Spleen (tissue), 11 donors: ENCODE data around the gene KCNK4. TPM values are rescaled to one million over a fixed set of nuclear protein-coding genes. Genes with fewer than 3 reads are reported as not detected.
"Not testable (repeated sequence)": the region's sequence is repeated elsewhere in the genome, so short reads cannot be mapped to it uniquely, and the experiment has no call there.

Source experiments
- DNase-seq: peaks from one replicate; pipeline ENCODE4 v3.0.0-alpha.2; 2020
- H3K27ac ChIP-seq, 8 donors: fragments of 200-600 bp; sonication (generic) in 7 of 8; 1 replicate in 4 of 8; 2 replicates in 4 of 8; pipeline versions ENCODE4 v1.5.0 to v1.8.0; 2016 to 2021; ENCODE audit warnings: inconsistent platforms in 4 of 8, mild to moderate bottlenecking in 4 of 8, moderate library complexity in 1 of 8
- H3K27me3 ChIP-seq, 7 donors: fragments of 200-600 bp; sonication (generic) in 6 of 7; replicated peaks in 1 of 7; 1 replicate in 4 of 7; 2 replicates in 3 of 7; pipeline versions ENCODE4 v1.5.0 to v1.8.0; 2016 to 2021; ENCODE audit warnings: inconsistent platforms in 3 of 7, mild to moderate bottlenecking in 1 of 7
- H3K36me3 ChIP-seq, 6 donors: fragments of 200-600 bp; sonication (generic) in 5 of 6; 1 replicate in 4 of 6; 2 replicates in 2 of 6; pipeline versions ENCODE4 v1.5.0 to v1.8.0; 2016 to 2021; ENCODE audit warnings: inconsistent platforms in 2 of 6
- H3K4me1 ChIP-seq, 6 donors: fragments of 200-600 bp; sonication (generic) in 5 of 6; 1 replicate in 3 of 6; 2 replicates in 3 of 6; pipeline versions ENCODE4 v1.5.0 to v1.8.0; 2016 to 2021; ENCODE audit warnings: inconsistent platforms in 3 of 6
- H3K4me3 ChIP-seq, 8 donors: fragments of 200-600 bp; sonication (generic) in 7 of 8; 1 replicate in 4 of 8; 2 replicates in 4 of 8; pipeline versions ENCODE4 v1.5.0 to v1.8.0; 2016 to 2021; ENCODE audit warnings: inconsistent platforms in 4 of 8, mild to moderate bottlenecking in 4 of 8, moderate library complexity in 2 of 8
- H3K9me3 ChIP-seq, 8 donors: fragments of 200-600 bp; sonication (generic) in 7 of 8; 1 replicate in 4 of 8; 2 replicates in 4 of 8; pipeline versions ENCODE4 v1.5.0 to v1.8.0; 2016 to 2021; ENCODE audit warnings: inconsistent platforms in 4 of 8
- CTCF ChIP-seq, 11 experiments: fragments of 200-600 bp in 7 of 11; fragments of 450-650 bp in 4 of 11; sonication (generic) in 4 of 11; IDR thresholded peaks in 8 of 11; conservative IDR thresholded peaks in 3 of 11; 1 replicate in 7 of 11; 2 replicates in 4 of 11; pipeline versions ENCODE4 v1.4.0 to v1.8.0; 2016 to 2021; ENCODE audit warnings: antibody characterized with exemption in 11 of 11, inconsistent platforms in 4 of 11, mild to moderate bottlenecking in 1 of 11
- POLR2A ChIP-seq, 3 donors: fragments of 450-650 bp; IDR thresholded peaks; one replicate each; pipeline ENCODE4 v1.5.1; 2017; ENCODE audit warnings: antibody characterized with exemption in 3 of 3, mild to moderate bottlenecking in 1 of 3
- POLR2AphosphoS5 ChIP-seq, 3 donors: sonication (generic); formaldehyde crosslinking; IDR thresholded peaks; one replicate each; pipeline ENCODE4 v1.5.1; 2017; ENCODE audit warnings: antibody characterized with exemption in 3 of 3
- WGBS, 5 donors: extraction: QIAGEN DNeasy Blood & Tissue Kit in 3 of 5; methylation state at CpG; one replicate each; pipeline versions ENCODE4 v1.1.5 to v1.1.7; 2013 to 2018; 5-methylcytosine and 5-hydroxymethylcytosine counted together
- intact Hi-C: fragments of 100-400 bp; cut with DNase I; formaldehyde crosslinking; loops from one replicate; pipeline ENCODE4 v1.15.0; 2023; ENCODE audit warnings: low total_unique reads
- polyA plus RNA-seq, 3 donors: library from polyadenylated mRNA; stranded (reverse); fragments of 200-250 nt; gene quantifications; one replicate each; pipeline ENCODE4 v1.2.1, GENCODE V29; 2013
- total RNA-seq, 7 donors: library from RNA; depleted of rRNA in 3 of 7; stranded (reverse); fragments of >200 nt in 3 of 7; fragmentation: NEBNext Ultra II Directional in 4 of 7; extraction: Animal tissue kit (Norgen Biotek cat#: 25700) in 4 of 7; gene quantifications; one replicate each; pipeline versions ENCODE4 v1.1.0 to v1.2.1, GENCODE V29; 2016 to 2021
- donor health status: healthy with polysubstance abuse.
- donor health status: DM: no; HTN: no; CAD: no; lungs with moderate emphysema.
- donor health status: DM: no; HTN: no; CAD: no.
- donor health status: Bipolar disorder and iron deficiency.
- donor health status: healthy.
- donor health status: DM: no; HTN: no; CAD: no.
- donor health status: DM: yes; HTN: yes; CAD: no.

Gene KCNK4
- total and polyA plus RNA-seq, 10 donors = 0.06 to 0.77 (median 0.35) TPM; not detected in 5

GRCh38 chr11:64306876-64307622 is 15.9 kb downstream of the KCNK4 start:
- Histone ChIP-seq H3K36me3 (peaks cover 0 to 48% (median 0%) of the 10 kb centered on the region in 6 donors), H3K27ac (peak overlapping the region in 7 of 8 donors; percentile 81 to 98 (median 95)), H3K27me3 (peaks cover 0 to 5% (median 0%) of the 10 kb centered on the region in 7 donors), H3K4me1 (peaks cover 17 to 58% (median 24%) of the 10 kb centered on the region in 6 donors), H3K4me3 (peak overlapping the region in 7 of 8 donors; percentile 70 to 91 (median 79)), H3K9me3 (no peaks in the 10 kb centered on the region)
- intact Hi-C loops = no loop called here
- peak; percentile 87 for DNase-seq
- no peak for TF ChIP-seq CTCF (IDR thresholded peaks at IDR 0.05 in 8 of 11, conservative IDR thresholded peaks at IDR 0.05 in 3 of 11)
- no peak for TF ChIP-seq POLR2A (IDR thresholded peaks at IDR 0.05)
- no peak for TF ChIP-seq POLR2AphosphoS5 (IDR thresholded peaks at IDR 0.05)
- 70 to 85% (median 79%) methylated on average over 11 to 15 of the region's 15 CpGs for WGBS, 5 donors

- peak overlapping the region in 1 of 8 donors; percentile 98 for H3K27ac ChIP-seq
- 92 to 96% (median 92%) methylated on average over 5 of the region's 5 CpGs for WGBS, 5 donors
- peaks cover 0 to 56% (median 0%) of the 10 kb centered on the region in 6 donors for H3K36me3 ChIP-seq
- intact Hi-C loops, H3K27me3 ChIP-seq, DNase-seq, H3K4me3 ChIP-seq, H3K9me3 ChIP-seq: not testable (repeated sequence)
- peaks cover 17 to 66% (median 24%) of the 10 kb centered on the region in 6 donors for H3K4me1 ChIP-seq
Observed at GRCh38 chr11:64307795-64308194, 16.7 kb downstream of the KCNK4 start.

GRCh38 chr11:64312947-64313346 is 21.8 kb downstream of the KCNK4 start:
- no peaks in the 10 kb centered on the region for H3K9me3 ChIP-seq
- H3K27ac ChIP-seq = peak overlapping the region in 3 of 8 donors; percentile 67 to 95 (median 81)
- no peak overlapping the region for H3K4me3 ChIP-seq
- TF ChIP-seq CTCF (IDR thresholded peaks at IDR 0.05 in 8 of 11, conservative IDR thresholded peaks at IDR 0.05 in 3 of 11) (no peak), POLR2A (IDR thresholded peaks at IDR 0.05) (no peak), POLR2AphosphoS5 (IDR thresholded peaks at IDR 0.05) (no peak)
- H3K36me3 ChIP-seq = peaks cover 0 to 82% (median 26%) of the 10 kb centered on the region in 6 donors
- WGBS, 5 donors = 89 to 96% (median 91%) methylated on average over 10 of the region's 10 CpGs
- DNase-seq = no peak
- H3K4me1 ChIP-seq = peaks cover 0 to 64% (median 21%) of the 10 kb centered on the region in 6 donors
- intact Hi-C loops = no loop called here
- H3K27me3 ChIP-seq = no peaks in the 10 kb centered on the region

- WGBS, 5 donors = 61 to 87% (median 75%) methylated on average over 16 to 18 of the region's 18 CpGs
- intact Hi-C loops = no loop called here
- TF ChIP-seq CTCF (IDR thresholded peaks at IDR 0.05 in 8 of 11, conservative IDR thresholded peaks at IDR 0.05 in 3 of 11) (no peak), POLR2A (IDR thresholded peaks at IDR 0.05) (no peak), POLR2AphosphoS5 (IDR thresholded peaks at IDR 0.05) (peak; percentile 49 to 72 (median 60))
- Histone ChIP-seq H3K36me3 (peaks cover 0 to 75% (median 26%) of the 10 kb centered on the region in 6 donors), H3K4me1 (peaks cover 0 to 63% (median 23%) of the 10 kb centered on the region in 6 donors), H3K4me3 (peak overlapping the region in 2 of 8 donors; percentile 9 to 47), H3K27me3 (no peaks in the 10 kb centered on the region), H3K9me3 (no peaks in the 10 kb centered on the region), H3K27ac (peak overlapping the region in 6 of 8 donors; percentile 38 to 95 (median 66))
- DNase-seq = peak; percentile 82
Observed at GRCh38 chr11:64313491-64314145, 22.5 kb downstream of the KCNK4 start.
